ENCODE measurements around the gene CACNA1C.

DNA sequence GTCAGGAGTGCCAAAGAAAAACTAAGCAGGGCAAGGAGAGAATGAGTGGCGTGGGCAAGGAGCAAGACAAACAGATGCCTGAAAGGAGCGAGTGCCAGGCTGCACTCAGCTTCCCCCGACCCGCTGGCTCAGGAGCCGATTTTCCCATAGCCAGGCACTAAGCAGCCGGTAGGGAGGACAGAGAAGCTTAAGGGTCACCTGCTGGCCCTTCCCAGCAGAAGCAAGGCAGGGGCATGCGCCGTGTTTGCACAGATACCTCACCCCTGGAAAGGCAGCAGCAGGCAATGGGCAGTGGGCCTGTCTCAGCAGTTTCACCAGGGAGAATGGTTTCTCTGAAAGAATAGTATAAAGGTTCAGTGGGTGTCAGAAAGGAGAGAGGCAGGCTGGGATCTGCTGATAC, 637.1 kb downstream of the CACNA1C start:
- TF ChIP-seq, protein P1, sequence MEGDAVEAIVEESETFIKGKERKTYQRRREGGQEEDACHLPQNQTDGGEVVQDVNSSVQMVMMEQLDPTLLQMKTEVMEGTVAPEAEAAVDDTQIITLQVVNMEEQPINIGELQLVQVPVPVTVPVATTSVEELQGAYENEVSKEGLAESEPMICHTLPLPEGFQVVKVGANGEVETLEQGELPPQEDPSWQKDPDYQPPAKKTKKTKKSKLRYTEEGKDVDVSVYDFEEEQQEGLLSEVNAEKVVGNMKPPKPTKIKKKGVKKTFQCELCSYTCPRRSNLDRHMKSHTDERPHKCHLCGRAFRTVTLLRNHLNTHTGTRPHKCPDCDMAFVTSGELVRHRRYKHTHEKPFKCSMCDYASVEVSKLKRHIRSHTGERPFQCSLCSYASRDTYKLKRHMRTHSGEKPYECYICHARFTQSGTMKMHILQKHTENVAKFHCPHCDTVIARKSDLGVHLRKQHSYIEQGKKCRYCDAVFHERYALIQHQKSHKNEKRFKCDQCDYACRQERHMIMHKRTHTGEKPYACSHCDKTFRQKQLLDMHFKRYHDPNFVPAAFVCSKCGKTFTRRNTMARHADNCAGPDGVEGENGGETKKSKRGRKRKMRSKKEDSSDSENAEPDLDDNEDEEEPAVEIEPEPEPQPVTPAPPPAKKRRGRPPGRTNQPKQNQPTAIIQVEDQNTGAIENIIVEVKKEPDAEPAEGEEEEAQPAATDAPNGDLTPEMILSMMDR (conservative IDR thresholded peaks at IDR 0.05 in 1 of 2, IDR thresholded peaks at IDR 0.05 in 1 of 2; ENCODE audit: low read depth in 1 of 2, low read length in 2 of 2), result no peak
- no peak for TF ChIP-seq EZH2 (IDR thresholded peaks at IDR 0.05; ENCODE audit: low read length, missing control alignments)
